SK-N-DZ (cell line): ENCODE results near the gene BTRC.

Experiments
- DNase-seq: peaks from one replicate; pipeline ENCODE4 v3.0.0-alpha.2; 2015; ENCODE audit warnings: low spot score

Gene BTRC

GRCh38 chr10:101529725-101530553 is 176.0 kb downstream of the BTRC start:
- DNase-seq, result no peak

GRCh38 chr10:101535949-101536348 is 182.0 kb downstream of the BTRC start:
- DNase-seq, result no peak

- DNase-seq, result peak; percentile 40
These were observed 182.8 kb downstream of the BTRC start for GRCh38 chr10:101536800-101537199.

- no peak for DNase-seq
These were observed 184.5 kb downstream of the BTRC start for GRCh38 chr10:101538446-101538845.

- DNase-seq, result peak; percentile 77
These were observed 191.9 kb downstream of the BTRC start for GRCh38 chr10:101545898-101546297.

- no peak for DNase-seq
These were observed 197.0 kb downstream of the BTRC start for GRCh38 chr10:101550965-101551364.

- DNase-seq, result no peak
These were observed 198.5 kb downstream of the BTRC start for GRCh38 chr10:101552442-101552841.

GRCh38 chr10:101557541-101557940 is 203.6 kb downstream of the BTRC start:
- no peak for DNase-seq

- DNase-seq, result no peak
These were observed 204.2 kb downstream of the BTRC start for GRCh38 chr10:101558204-101558603.

- peak; percentile 91 for DNase-seq
These were observed 205.0 kb downstream of the BTRC start for GRCh38 chr10:101558671-101559595.

- DNase-seq, result peak; percentile 83
These were observed 205.8 kb downstream of the BTRC start for GRCh38 chr10:101559596-101560297.

GRCh38 chr10:101560298-101561067 is 206.5 kb downstream of the BTRC start:
- DNase-seq, result peak; percentile 58

- DNase-seq, result no peak
These were observed 207.3 kb downstream of the BTRC start for GRCh38 chr10:101561068-101561915.

GRCh38 chr10:101562231-101562630 is 208.3 kb downstream of the BTRC start:
- DNase-seq, result no peak

GRCh38 chr10:101563007-101563406 is 209.0 kb downstream of the BTRC start:
- no peak for DNase-seq

GRCh38 chr10:101563497-101564040 is 209.6 kb downstream of the BTRC start:
- peak; percentile 10 for DNase-seq

GRCh38 chr10:101564490-101564991 is 210.6 kb downstream of the BTRC start:
- no peak for DNase-seq

GRCh38 chr10:101565370-101565900 is 211.5 kb downstream of the BTRC start:
- peak; percentile 2 for DNase-seq

GRCh38 chr10:101565936-101566332 is 212.0 kb downstream of the BTRC start:
- DNase-seq, result no peak
